ENCODE data around the gene PNPT1. TPM values are rescaled to one million over a fixed set of nuclear protein-coding genes. Genes with fewer than 3 reads are reported as not detected.
"Not testable (repeated sequence)": the region's sequence is repeated elsewhere in the genome, so short reads cannot be mapped to it uniquely, and the experiment has no call there.

Gene PNPT1
- total RNA-seq, 1 donor from 2014 or later: 20.8 TPM

GRCh38 chr2:55705027-55705653 is 11.5 kb upstream of the PNPT1 start:
- DNase-seq (ENCODE audit: missing footprints): no peak

DNA sequence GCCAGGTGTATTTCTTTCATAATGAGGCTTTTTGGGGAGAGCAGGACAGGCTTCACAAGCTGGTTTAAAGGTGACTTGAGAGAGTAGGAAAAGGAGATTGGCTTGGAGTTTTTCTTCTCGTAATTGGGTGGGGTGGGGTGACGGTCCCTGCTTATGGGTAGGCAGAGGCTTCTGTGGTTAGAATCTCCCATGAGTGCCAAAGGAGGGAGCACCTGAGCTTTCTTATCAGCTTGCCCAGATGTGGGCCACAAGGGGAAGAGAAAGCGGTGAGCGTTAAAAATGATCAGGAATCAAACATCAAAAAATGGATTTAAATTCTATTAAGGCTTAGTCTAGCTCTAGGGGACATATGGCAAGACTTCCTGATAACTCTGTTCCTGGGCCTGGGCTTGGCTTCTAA is 9.7 kb upstream of the PNPT1 start:
- intact Hi-C loops (cut with DNase I): no loop called here
- no peak for DNase-seq (ENCODE audit: missing footprints)
- ATAC-seq: no peak

More at GRCh38 chr2:55705027-55705653, 11.5 kb upstream of the PNPT1 start:
- intact Hi-C loops (cut with DNase I): no loop called here
- no peak for ATAC-seq

- DNase-seq (ENCODE audit: missing footprints); ATAC-seq: not testable (repeated sequence)
- intact Hi-C loops (cut with DNase I): loop anchor here (5.0 kb wide), 1 partner anchor 75 kb away; the partner anchor contains the start of gene PPP4R3B
Observed at GRCh38 chr2:55692740-55693139, 904 bp downstream of the PNPT1 start.

DNA sequence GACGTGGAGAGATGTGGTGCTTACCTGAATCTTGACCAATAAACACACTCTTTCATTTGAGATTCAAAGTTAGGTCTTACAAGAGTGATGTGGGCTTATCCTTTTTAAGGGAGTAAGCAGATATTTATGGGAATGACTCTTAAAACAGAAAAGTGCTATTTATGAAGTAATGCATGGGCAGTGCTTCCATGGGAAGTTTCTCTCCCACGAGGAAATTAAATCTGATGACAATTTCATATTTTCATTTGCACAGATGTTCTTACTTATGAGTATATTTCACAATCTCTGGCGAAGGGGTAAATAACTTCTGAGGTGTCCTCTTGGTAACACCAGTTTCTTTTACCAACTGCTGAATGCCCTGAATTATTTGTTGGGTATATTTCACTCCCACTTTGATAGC is 21.0 kb downstream of the PNPT1 start:
- ATAC-seq: no peak
- intact Hi-C loops (cut with DNase I): no loop called here
- no peak for DNase-seq (ENCODE audit: missing footprints)

DNA sequence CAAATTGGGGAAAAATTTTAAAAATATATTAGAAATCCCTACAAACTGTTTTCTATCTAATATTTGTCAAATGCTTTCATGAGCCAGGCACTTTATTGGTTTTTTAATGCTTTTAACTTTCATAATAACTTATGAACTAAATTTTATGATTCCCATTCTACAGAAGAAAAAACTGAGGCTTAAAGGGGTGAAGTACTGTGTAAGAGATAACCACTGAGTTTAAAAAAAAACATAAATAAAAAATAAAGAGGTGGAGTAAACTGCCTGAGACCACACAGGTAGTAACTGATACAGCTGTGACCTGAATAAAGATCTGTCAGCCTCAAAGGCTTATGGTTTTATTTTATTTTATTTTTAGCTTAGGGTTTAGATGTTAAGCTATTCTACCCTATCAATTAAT is 24.7 kb downstream of the PNPT1 start:
- intact Hi-C loops (cut with DNase I): no loop called here
- DNase-seq (ENCODE audit: missing footprints) (no peak), ATAC-seq (no peak)

GRCh38 chr2:55653255-55653654 is 40.4 kb downstream of the PNPT1 start:
- intact Hi-C loops (cut with DNase I): no loop called here
- ATAC-seq (no peak), DNase-seq (ENCODE audit: missing footprints) (no peak)

DNA sequence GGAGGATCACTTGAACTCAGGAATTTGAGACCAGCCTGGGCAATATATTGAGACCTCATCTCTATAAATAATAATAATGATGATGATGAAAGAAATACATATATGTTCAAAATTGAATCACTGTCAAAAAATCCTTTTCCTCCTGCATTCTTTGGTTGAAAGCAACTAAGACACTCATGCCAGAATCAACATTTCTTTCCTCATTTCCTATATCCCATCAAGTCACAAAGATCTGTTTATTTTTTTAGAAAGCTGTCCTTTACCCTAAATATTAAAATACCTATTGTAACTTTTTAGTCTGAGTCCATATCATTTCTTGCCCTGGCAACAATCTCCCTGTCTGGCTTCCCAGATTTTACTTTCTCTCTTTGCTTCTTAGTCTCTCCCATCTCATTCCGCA is 44.4 kb downstream of the PNPT1 start:
- intact Hi-C loops (cut with DNase I): no loop called here
- ATAC-seq (no peak), DNase-seq (ENCODE audit: missing footprints) (no peak)

- DNase-seq (ENCODE audit: missing footprints) (no peak), ATAC-seq (no peak)
- intact Hi-C loops (cut with DNase I): no loop called here
Observed at GRCh38 chr2:55636831-55637230, 56.8 kb downstream of the PNPT1 start.

GRCh38 chr2:55628931-55629330 is 64.7 kb downstream of the PNPT1 start:
- no peak for DNase-seq (ENCODE audit: missing footprints)
- intact Hi-C loops (cut with DNase I): no loop called here
- no peak for ATAC-seq

- intact Hi-C loops (cut with DNase I): no loop called here
- no peak for ATAC-seq
- DNase-seq (ENCODE audit: missing footprints): no peak
Observed at GRCh38 chr2:55627915-55628314, 65.7 kb downstream of the PNPT1 start.

DNA sequence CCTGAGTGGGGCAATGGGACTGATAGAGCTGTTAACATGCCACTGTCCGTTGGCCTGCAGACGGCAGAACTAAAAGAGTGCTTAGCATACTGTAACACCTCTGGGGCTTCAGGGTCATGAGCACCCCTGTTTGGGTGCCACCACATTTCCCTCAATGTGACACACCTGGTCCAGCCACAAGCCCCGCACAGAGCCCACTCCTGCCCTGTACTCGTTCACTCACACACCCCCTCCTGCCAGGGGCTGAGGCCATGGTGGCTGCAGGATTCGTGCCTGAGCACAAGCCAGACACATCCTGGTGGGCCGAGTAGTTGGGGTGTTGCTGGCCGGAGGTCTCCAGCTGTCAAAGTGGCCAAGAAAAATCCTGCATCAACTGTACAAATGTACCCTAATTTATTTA is 71.8 kb downstream of the PNPT1 start:
- no peak for DNase-seq (ENCODE audit: missing footprints)
- no peak for ATAC-seq

DNA sequence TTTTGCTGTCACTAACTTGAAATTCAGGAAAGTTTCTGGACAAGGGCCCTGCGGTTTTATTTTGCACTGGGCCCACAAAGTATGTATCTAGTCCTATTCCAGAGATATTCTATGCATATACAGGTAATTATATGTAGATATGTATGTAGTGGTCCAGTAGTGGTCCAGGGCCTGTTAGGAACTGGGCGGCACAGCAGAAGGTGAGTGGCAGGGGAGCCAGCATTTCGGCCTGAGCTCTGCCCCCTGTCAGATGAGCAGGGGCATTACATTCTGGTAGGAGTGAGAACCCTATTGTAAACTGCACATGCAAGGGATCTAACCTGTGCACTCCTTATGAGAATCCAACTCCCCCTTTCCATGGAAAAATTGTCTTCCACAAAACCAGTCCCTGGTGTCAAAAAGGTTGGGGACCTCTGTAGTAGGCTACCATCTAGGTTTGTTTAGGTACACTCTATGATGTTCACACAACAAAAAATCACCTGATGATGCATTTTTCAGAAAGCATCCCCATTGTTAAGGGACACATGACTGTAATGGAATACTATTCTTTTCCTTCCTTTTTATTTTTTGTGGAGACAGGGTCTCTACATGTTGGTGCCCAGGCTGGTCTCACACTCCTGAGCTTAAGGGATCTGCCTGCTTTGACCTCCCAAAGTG is 73.4 kb downstream of the PNPT1 start:
- ATAC-seq (no peak), DNase-seq (ENCODE audit: missing footprints) (no peak)
- intact Hi-C loops (cut with DNase I): no loop called here

More for the DNA sequence above, 71.8 kb downstream of the PNPT1 start:
- intact Hi-C loops (cut with DNase I): no loop called here

DNA sequence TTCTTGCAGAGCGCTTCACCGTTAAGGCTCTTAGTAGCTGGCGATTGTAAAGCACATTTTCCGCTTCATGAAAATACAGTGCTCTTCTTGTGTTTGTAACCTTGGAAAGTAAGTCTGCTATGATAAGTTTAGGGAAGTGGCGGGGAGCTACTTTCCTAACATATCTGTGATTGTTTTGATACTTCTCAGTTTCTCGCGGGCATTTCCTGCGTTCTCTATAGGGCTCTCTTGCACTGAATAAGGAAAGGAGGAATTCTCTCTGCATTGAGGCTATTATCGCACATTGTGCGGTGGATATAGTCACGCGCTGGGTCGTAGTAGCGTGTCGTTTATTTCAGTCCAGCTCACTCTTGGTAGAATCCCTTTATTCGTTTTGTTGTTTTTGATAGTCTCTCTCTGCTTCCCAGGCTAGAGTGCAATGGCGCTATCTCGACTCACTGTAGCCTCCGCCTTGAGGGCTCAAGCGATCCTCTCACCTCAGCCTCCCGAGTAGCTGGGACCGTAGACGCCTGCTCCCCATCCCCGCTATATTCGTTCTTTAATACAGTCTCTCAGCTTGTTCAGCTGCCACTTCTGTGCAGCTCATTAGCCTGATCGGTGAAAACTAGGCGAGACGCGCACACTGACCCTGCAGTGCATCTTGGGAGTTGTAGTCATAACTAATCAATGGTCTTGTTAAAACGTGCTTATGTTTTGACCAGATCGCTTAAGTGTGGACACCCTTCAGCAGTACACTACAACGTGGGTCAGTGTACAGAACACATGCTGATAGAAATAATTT is 75.2 kb downstream of the PNPT1 start:
- intact Hi-C loops (cut with DNase I): loop anchor here (5.0 kb wide), 1 partner anchor 74 kb away; the partner anchor contains the start of gene PNPT1

GRCh38 chr2:55618025-55618274 is 75.7 kb downstream of the PNPT1 start:
- intact Hi-C loops (cut with DNase I): loop anchor here (5.0 kb wide), 1 partner anchor 74 kb away; the partner anchor contains the start of gene PNPT1
- ATAC-seq (no peak), DNase-seq (ENCODE audit: missing footprints) (no peak)

More for the DNA sequence above, 75.2 kb downstream of the PNPT1 start:
- DNase-seq (ENCODE audit: missing footprints): peak; percentile 68
- ATAC-seq: peak; percentile 44

DNA sequence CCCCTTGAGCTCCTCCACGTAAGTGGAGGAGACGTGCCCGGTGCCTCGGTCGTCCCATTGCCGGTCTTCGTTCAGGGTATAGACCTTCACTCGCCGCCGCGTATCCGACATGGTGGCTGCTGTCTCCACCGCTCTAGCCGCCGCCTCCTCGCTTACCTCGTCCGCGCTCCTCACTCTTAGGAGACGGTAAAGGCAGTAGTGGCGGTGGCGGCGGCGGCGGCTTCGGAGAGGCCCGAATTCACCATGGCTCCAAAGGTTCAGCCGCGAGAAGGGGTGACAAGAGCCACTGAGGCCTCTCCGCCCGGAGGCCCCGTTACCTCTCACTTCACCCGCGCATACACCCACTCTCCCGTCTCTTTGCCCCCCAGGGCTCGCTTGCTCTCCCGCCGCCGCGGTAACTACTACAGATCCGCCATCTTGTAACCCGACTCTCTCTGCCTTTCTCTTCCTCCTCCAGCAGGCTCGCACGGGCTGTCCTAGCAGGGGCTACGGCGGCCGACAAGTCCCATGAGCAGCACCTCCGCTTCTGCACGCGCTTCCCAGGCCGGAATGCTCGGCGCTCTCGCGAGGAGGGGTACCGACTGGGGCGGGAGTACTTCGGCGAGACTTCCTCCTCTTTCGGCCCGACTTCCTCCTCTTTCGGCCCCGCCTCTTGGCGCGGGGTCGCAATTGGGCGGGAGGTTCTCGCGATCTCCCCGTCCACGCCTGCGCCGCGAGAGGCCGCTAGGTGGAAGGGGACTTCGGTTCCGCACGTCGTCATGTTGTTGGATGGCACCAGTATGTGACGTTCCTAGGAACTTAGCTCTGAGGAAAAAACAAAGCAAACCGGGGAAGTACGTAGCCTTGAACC is 76.2 kb downstream of the PNPT1 start, which contains the start of gene PPP4R3B:
PPP4R3B (minus strand) TSS at position 448 of the 850 bp plus-strand sequence; CDS start at position 111, 337 bp downstream.
- intact Hi-C loops (cut with DNase I): loop anchor here (1.0 to 5.0 kb wide), 2 partner anchors 75 to 197 kb away; partner anchors contain the start of gene PNPT1
- DNase-seq (ENCODE audit: missing footprints) (peak; percentile 100), ATAC-seq (peak; percentile 96)

DNA sequence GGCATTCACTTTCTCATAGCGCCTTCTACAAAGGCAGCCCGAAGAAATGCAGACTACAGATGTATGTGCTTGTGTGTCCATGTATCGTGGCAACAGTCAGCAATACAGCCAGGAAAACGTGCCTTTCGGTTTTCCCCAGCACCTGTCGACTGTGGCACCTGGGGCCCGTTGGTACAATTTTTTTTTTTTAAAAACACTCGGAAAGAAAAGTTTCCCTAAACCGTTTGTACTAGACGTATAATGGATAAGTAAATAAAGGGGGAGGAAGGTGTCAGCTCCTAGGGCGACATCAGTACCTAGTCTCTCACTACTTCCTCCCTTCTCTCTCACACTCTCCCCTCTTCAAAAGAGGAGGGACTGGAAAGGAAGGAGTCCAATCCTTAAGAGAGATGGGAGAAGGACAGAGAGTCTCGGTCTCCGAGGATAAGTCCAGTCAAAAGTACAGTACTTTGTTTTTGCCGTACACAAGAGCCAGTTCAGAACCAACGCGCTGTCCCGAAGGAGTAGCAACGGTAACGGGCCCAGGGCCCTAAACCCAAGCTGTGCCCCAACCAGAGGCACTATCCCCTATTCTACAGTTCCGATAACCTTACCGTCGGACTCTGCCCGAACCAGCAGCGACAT is 77.0 kb downstream of the PNPT1 start:
- intact Hi-C loops (cut with DNase I): loop anchor here (1.0 to 5.0 kb wide), 2 partner anchors 76 to 196 kb away; partner anchors contain the start of gene PNPT1
- ATAC-seq: no peak
- no peak for DNase-seq (ENCODE audit: missing footprints)

DNA sequence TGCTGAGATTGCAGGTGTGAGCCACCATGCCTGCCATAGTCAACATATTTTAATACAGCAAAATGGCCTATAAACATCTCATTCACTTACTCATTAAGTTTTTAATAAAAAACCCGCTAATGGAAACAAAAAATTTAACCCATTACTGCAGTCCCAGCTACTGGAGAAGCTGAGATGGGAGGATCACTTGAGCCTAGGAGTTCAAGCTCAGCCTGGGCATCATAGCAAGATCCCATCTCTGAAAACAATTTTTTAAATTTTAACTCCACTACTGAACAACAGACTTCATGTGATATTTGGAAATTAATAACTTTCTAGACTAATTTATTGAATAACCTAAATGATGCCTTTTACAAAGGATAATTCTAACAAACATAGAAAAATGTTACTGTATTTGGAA is 81.6 kb downstream of the PNPT1 start:
- ATAC-seq (no peak), DNase-seq (ENCODE audit: missing footprints) (no peak)
- intact Hi-C loops (cut with DNase I): no loop called here

GRCh38 chr2:55610954-55611743 is 82.5 kb downstream of the PNPT1 start:
- DNase-seq (ENCODE audit: missing footprints): no peak
- no peak for ATAC-seq
- intact Hi-C loops (cut with DNase I): no loop called here
